HG03196 (cell line): ENCODE measurements around the gene SPIRE2.
"Not testable (repeated sequence)": the region's sequence is repeated elsewhere in the genome, so short reads cannot be mapped to it uniquely, and the experiment has no call there.

Experiments
- ATAC-seq: cut with Tn5 transposase; IDR thresholded peaks from one replicate; pipeline ENCODE4 v1.9.1; 2021; ENCODE audit not compliant: unreplicated experiment

SPIRE2 gene, protein sequence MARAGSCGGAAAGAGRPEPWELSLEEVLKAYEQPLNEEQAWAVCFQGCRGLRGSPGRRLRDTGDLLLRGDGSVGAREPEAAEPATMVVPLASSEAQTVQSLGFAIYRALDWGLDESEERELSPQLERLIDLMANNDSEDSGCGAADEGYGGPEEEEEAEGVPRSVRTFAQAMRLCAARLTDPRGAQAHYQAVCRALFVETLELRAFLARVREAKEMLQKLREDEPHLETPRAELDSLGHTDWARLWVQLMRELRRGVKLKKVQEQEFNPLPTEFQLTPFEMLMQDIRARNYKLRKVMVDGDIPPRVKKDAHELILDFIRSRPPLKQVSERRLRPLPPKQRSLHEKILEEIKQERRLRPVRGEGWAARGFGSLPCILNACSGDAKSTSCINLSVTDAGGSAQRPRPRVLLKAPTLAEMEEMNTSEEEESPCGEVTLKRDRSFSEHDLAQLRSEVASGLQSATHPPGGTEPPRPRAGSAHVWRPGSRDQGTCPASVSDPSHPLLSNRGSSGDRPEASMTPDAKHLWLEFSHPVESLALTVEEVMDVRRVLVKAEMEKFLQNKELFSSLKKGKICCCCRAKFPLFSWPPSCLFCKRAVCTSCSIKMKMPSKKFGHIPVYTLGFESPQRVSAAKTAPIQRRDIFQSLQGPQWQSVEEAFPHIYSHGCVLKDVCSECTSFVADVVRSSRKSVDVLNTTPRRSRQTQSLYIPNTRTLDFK

DNA sequence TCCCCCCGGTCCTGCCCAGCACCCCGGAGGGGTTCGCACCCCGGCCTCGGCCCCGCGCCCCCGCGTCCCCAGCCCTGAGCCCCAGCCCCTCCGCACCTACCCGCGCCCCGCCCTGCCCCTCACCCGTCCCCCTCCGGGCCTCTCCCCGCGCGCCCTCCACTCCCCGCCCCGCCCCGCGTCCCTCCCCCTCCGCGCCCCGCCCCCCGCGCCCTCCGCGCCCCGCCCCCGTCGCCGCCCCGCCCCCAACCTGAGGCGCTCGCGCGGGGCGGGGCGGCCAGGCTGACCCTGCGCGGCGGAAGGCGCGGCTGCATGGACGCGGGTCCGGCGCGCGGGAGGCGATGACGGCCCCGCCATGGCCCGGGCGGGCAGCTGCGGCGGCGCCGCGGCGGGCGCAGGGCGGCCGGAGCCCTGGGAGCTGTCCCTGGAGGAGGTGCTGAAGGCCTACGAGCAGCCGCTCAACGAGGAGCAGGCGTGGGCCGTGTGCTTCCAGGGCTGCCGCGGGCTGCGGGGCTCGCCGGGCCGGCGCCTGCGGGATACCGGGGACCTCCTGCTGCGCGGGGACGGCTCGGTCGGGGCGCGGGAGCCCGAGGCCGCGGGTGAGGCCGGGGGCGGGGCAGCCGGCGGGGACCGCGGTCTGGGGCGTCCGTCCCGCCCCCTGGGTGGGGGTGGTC lies at the start of gene SPIRE2:
Gene SPIRE2, plus strand, starts transcription at position 277 of the 671 bp plus-strand sequence. Its CDS starts 76 bp downstream, at position 353.
- no peak for ATAC-seq

DNA sequence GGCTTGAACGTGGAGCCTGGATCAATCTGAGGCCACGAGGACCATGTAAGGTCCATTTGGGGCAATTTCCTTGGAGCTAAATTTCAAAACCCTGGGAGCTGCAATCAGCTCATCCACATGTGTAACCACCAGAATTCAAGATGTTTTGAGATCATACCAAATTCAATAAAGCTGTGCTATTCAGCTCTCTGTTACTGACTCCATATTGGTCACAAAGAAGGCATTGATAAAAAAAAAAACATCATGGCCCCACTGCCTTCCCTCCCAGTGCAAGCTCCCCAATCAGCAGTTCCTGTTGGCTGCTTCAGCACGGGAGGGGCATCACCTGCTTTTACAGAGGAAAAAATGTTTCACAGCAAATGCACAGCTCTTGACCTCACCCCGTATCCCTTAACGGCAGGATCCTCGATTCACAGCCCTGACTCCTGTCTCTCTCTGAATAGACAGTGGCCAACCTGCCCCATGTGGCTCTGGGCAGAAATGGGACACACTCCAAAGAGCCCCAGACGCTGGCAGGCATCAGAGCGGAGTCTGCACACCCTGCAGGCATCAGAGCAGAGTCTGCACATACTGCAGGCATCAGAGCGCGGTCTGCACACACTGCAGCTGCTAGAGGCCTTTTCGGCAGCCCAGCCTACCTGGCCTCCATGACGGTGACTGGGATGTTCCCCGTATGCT lies 48.9 kb upstream of the SPIRE2 start:
- ATAC-seq, result no peak

DNA sequence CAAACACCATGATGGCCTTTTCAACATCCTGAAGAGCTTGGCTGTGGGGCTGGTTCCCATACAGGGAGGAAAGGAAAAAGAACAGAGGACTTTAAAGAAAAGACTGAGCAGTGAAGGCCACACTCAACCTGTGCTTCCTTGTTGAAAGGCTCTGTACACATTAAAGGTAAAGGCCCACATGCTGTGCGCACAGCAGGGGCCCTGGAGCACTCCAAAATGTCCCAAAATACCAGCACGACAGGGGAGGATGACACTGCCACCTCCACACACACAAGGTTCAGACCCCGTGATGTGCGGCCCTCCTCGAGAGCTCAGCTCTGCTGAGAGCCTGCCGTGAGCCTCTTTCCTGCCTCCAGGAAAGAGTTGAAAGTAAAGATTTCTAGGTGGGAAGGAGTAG lies 48.4 kb upstream of the SPIRE2 start:
- no peak for ATAC-seq

DNA sequence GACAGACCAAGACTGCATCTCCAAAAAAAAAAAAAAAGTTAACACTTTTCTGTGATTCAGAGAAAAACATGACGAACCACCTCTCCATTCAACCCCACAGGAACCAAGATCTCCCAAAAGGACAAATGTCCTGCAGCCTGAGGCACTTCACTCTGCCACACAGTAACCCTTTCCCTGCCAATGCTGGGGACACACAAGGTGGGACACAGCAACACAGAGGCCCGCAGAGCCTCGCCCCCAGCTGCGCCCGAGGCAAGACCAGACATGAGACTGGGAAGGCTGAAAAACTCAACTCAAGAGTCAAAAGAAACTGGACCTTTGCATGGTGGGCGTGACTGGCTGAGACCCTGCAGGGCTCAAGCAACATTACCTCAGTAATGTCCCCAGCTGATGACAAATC lies 45.8 kb upstream of the SPIRE2 start:
- ATAC-seq, result no peak

DNA sequence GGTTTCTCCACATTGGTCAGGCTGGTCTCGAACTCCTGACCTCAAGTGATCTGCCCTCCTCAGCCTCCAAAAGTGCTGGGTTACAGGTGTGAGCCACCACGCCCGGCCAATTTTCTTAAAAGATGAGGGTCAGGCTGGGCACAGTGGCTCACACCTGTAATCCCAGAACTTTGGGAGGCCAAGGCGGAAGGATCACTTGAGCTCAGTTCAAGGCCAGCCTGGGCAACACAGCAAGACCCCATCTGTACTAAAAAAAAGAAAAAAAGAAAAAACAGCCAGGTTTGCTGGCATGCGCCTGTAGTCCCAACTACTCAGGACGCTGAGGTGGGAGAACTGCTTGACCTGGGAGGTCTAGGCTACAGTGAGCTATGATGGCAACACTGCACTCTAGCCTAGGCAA lies 44.3 kb upstream of the SPIRE2 start:
- ATAC-seq, result not testable (repeated sequence)

DNA sequence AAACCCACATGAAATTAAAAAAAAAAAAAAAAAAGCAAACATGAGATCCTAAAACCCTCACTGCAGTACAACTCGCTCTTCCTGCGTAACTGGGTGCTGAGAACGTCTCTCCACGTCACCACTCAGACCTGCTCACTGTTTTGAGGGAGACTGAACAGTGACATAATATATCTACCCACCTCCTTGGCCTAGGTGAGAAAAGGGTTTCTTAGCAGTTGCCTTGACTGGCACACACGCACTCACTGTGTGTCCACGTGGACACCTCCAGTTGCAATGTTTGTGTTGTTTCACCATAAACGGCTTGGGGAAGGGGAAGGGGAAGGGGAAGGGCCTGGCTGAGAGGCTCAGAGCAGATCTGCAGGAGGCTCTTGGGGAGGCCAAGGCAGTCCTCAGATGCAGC lies 43.9 kb upstream of the SPIRE2 start:
- no peak for ATAC-seq

DNA sequence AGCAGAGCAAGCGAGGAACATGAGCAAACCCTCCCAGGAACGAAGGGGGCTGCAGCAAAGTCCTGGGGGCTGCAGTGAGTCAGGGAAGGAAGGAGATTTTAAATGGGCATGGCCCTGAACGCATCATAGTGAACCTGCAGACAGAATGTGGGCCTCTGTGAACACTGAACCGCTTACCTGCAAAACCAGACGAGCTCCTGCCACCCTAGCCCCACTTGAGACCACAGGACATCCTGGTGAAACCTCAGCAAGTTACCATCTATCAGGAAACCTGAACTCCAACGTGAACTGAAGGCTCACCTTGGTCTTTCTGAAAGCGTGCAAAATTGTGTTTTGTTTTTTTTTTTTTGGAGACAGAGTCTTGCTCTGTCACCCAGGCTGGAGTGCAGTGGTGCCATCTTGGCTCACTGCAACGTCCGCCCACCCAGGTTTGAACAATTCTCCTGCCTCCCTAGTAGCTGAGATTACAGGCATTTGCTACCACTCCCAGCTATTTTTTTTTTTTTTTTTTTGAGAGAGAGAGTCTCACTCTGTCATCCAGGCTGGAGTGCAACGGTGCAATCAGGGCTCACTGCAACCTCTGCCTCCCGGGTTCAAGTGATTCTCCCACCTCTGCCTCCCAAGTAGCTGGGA lies 42.6 kb upstream of the SPIRE2 start:
- no peak for ATAC-seq

DNA sequence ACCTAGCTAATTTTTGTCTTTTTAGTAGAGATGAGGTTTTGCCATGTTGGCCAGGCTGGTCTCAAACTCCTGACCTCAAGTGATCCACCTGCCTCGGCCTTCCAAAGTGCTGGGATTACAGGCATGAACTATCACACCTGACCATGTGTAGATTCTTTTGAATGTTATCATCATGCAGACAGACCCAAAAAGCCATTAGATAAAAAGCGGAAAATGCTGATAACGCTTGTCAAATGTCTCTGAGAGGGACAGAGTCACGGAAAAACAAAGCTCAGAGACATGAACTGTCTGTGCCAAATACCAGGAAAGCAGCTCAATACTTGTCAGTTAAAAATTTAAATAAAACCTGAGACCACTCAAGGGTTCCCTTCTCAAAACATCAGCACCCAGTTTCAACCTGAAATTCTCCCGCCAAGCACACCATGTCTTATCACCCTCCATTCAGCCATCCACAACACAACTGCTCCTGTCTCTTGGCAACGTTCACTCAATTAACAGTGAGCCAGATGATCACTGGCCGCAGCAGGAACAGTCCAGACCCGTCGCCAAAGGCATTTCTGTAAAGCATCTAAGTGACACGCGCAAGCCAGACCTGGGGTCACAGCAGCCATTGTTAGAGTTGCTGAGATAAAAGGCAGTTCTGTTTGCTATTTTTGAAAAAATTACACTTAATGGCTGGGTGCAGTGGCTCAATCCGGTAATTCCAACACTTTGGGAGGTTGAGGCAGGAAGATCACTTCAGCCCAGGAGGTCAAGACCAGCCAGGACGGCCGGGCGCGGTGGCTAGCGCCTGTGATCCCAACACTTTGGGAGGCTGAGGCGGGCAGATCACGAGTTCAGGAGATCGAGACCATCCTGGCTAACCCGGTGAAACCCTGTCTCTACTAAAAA lies 41.6 kb upstream of the SPIRE2 start:
- ATAC-seq, result no peak

DNA sequence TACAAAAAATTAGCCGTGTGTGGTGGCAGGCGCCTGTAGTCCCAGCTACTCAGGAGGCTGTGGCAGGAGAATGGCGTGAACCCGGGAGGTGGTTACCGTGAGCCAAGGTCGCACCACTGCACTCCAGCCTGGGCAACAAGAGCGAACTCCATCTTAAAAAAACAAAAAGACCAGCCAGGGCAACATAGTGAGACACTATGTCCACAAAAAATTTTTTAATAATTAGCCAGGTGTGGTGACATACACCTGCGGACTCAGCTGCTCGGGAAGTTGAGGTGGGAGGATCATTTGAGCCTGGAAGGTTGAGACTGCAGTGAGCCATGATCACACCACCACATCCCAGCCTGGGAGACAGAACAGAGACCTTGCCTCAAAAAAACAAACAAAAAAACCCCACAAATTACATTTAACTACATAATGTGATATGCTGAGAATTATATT lies 40.9 kb upstream of the SPIRE2 start:
- no peak for ATAC-seq

DNA sequence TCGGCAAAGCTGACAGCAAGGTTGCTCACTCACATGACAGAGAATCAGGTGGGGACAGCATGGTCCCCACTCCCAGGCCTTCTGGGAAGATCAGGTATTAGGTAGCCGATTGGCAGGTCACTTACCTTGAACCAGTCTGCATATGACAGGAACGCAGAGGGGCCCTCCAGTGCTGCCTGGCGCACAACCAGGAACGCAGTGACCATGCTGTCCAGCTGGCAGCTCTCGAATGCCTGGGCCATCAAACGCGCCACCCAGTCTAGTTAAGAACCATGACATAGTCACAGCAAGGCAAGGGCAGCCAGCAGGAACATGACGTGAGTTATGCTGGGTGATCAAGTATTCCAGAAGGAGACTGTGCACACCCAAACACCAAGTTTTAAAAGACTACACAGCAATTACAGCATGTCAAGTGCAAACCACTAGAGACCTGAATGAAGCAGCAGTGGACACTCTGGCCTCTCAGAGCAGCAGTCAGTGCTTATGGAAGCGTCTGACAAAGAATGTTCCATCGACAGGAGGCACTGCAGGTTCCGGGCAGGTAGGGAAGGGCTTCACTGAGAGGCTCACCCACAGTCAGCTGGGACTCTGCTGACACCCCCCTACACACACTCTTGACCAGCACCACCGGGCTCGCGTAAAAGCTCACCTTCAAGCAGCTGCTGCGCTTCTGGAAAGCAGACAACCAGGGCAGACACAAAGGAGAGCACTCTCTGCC lies 36.8 kb upstream of the SPIRE2 start:
- ATAC-seq, result no peak

DNA sequence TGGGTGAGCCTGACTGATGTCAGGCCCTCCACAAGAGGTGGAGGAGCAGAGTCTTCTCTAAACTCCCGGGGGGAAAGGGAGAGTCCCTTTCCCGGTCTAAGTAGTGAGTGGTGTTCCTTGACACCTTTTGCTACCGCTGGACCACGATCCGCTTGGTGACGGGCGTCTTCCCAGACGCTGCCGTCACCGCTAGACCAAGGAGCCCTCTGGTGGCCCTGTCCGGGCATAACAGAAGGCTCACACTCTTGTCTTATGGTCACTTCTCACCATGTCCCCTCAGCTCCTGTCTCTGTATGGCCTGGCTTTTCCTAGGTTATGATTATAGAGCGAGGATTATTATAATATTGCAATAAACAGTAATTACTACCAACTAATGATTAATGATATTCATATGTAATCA lies 35.2 kb upstream of the SPIRE2 start:
- not testable (repeated sequence) for ATAC-seq

DNA sequence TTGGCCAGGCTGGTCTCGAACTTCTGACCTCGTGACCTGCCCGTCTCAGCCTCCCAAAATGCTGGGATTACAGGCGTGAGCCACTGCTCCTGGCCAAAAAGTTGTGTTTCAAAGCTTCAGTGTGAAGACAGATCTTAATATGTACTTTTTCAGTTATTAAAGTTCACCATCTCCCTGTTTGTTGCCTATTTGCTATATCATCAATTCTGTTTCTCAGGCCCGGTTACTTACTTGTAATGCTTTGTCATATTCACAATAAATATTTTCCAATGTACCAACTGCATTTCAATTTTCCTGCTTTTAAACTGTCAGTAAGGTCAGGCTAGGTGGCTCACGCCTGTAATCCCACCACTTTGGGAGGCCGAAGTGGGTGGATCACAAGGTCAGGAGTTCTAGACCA lies 34.3 kb upstream of the SPIRE2 start:
- no peak for ATAC-seq

DNA sequence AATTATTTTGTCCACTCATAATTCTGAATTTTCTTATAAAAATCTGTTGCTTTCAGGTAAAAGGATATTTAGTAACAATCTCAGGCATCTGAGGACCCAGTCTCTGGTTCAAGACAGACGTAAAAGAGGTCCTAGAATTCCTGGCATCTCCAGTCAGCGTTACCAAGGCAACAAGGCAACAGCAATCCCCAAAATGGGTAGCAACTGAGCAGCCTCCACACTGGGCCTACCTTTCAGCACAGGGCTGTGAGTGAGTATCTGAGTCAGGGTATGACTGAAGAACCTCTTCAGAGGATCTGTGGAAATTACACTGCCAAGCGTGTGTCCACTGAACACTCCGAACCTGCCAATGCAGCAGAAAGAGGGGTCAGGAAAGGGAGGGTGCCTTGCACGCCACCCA lies 32.6 kb upstream of the SPIRE2 start:
- no peak for ATAC-seq

DNA sequence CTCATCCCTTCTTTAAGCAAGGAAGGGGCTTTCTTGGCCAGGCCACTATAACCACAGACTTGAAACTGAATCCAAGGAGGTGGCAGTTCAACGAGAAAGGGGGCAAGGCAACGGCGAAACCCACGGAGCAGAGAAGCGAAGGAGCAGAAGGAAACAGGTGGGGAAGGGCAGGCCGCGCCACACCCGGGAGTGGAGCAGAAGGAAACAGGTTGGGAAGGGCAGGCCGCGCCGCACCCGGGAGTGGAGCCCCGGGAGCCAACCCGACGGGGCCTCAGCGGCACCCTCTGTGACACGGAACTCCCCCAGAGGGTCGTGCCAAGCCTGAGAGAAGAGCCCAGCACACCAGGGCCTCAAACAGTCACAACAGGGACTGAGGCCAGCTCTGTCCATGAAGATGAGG lies 32.2 kb upstream of the SPIRE2 start:
- ATAC-seq, result no peak

DNA sequence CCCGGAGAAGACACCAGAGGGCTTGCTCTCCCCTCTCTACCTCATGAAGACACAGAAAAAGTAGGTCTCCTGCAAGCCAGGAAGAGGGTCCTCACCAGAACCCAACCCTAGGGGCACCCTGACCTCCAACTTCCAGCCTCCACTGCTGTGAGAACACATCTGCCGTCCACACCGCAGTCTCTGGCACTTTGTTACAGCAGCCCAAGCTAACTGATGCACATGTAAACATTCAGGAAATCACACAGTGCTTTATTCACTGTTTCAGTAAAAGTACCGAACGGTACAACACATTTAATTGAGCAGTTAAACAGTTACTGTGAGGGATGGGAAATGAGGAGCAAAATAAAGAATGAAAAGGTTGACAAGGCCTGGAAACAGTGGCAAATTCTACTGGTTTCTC lies 30.1 kb upstream of the SPIRE2 start:
- ATAC-seq, result no peak

DNA sequence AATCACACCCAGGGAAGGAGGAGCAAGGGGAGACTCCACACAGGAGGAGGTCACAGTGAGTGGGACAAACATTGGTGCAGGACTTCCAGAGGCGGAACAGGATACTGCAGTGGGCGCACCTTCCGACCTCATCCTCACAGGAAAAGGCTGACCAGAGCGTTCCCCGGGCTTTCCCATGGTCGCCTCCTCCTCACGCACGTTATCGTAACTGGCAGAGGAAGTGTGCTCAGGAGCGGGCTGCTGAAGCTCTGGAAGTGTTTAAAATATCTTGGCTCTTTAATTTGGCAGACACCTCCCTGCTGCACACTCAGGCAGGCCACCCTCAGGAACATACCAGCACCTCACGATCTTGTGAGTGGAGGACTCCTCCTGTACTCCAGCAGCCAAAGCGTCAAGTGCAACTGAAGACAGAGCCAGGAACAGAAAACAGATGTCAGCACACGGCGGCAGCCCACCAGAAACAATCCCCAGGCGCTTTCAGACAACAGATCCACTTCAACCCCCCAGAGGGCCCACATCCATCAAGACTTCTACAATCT lies 29.4 kb upstream of the SPIRE2 start:
- no peak for ATAC-seq

DNA sequence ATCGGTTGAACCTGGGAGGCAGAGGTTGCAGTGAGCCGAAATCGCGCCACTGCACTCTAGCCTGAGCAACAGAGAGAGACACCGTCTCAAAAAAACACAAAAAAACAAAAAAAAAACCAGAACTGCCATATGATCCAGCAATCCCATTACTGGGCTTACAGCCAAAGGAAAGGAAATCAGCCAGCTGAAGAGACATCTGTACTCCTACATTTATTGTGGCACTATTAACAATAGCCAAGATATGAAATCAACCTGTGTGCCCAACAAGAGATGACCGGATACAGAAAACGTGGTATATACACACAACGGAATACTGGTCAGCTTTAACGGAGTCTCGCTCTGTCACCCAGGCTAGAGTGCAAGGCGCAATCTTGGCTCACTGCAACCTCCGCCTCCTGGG lies 26.5 kb upstream of the SPIRE2 start:
- no peak for ATAC-seq

DNA sequence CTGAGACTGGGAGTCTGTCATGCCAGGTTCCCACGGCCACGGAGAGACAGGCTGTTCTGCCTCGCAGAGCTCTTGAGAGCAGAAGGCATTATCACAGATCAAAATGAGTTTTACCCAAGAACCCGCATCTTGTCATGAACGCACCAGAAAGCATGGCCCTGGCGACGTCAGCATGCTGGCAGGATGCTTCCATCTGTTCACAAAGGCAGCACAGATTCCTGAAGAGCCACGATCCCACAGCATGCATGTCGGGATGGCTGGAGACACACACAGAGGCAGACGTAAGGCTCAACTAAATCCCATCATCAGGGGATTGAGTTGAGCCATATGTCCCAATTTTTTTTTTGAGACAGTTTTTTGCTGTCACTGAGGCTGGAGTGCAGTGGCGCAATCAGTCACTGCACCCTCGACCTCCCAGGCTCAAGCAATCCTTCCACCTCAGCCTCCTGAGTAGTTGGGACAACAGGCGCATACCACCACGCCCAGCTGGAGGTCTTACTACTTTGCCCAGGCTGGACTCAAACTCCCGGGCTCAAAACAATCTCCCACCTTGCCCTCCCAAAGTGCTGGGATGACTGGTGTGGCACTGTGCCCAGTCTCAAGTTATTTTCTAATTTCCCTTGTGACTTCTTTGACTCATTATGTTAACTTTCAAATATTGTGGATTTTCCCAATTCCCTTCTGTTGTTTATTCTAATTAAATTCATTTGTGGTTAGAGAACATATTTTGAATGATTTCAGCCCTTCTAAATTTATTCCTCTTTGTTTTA lies 23.0 kb upstream of the SPIRE2 start:
- ATAC-seq, result no peak
